Mucosa of gallbladder (tissue), 1 donor: ENCODE measurements around the gene SETBP1. TPM values are rescaled to one million over a fixed set of nuclear protein-coding genes. Genes with fewer than 3 reads are reported as not detected.

Experiments
- DNase-seq: peaks from one replicate; pipeline ENCODE4 v3.0.0-alpha.2; 2020; ENCODE audit warnings: low spot score
- total RNA-seq: library from RNA; stranded (reverse); gene quantifications from one replicate; pipeline ENCODE4 v1.2.1, GENCODE V29; 2021
- donor health status: DM: no; HTN: no; CAD: no.

SETBP1 gene
- total RNA-seq, 1 donor from 2014 or later, result 36.2 TPM

DNA sequence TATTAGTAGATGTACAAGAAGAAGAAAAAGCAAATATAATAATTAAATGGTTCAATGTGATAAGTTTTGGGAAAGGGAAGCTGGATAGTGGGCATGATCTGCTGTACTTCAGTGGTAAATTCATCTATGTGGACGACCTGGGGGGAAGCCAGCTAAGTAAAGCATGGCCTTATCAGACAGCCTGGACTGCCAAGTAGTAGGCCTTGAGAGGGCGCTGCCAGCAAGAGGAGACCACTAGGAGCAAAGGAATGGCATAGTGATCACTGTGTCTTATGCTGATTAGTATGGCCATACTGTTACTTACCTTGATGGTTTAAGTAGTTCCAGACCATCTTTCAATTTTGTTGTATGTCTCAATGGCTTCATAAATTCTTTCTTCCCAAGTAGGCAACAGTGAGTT, 287.6 kb downstream of the SETBP1 start:
- no peak for DNase-seq

DNA sequence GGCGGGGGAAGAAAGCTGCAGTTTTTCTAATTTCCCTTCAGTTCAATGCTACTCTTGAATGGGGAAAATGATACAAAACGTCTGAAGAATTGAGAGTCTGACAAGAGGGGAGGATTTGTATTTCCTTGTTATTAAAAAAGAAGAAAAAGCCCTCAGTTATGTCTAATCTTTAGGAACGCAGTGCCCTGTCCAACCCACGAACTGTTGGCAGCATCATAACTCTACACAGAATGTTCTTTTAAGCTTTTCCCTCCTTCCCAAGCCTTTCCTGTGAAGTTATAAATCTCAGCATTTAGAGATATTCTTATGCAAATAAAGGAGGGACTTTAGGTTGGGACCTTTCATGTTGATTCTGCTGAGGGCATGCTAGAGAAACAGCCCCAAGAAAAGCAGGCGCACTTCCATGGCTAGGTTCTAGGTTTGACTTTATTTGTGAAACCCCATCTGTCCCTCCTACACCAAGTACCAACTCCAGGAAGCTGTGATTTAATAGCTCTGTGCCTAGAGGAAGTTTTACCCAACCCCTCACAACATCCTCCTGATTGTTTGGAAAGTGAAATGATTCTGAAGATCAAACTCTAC, 288.6 kb downstream of the SETBP1 start:
- DNase-seq, result no peak

DNA sequence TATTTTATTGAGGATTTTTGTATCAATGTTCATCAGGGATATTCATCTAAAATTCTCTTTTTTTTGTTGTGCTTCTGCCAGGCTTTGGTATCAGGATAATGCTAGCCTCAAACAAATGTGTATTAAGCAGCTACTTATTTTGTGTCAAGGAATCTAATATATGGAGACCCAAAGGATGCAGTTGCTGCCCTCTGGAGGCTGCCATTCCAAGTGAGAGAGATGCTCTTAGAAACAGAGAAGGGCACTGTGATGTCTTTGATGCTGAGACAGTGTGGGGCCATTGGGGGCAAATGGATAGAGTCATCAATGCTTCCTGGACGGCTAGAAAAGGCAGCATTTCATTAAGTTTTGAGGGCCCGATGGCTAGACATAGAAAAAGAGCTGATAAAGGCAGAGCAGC, 292.6 kb downstream of the SETBP1 start:
- no peak for DNase-seq

DNA sequence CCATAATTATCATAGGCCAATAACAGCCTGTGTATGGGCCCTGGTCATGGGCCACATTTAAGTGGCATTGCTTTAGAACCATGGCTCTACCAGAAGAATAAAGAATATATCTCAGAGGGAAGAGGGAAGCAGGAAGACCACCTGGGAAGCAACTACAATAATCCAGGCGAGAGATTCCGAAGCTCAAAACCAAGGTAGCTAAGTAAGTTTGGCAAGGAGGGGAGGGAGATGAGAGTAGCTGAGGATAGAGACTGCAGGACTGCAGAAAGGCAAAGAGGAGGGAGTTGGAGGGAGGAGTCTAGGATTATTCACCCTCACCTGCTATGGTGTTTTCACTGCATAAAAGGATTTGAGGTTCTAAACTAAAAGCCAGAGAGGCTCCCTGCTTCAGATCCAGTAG, 293.5 kb downstream of the SETBP1 start:
- no peak for DNase-seq

DNA sequence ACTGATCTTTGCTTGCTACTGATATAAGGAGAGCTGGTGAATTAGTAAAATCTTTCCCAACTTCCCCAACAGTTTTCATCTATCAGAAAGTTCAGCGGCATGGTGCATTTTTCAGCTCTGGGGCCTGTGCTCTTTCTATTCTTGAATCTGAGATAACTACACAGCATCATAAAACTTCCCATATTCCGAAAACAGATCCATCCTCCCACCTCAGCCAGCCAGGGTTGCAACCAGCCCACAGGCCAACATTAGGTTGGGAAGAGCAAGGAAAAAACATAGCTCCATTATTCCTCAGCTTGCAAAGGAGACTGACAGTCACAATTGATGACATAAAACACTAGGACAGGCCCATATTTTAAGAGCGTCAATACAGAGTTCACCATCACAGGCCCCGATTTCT, 297.2 kb downstream of the SETBP1 start:
- no peak for DNase-seq

DNA sequence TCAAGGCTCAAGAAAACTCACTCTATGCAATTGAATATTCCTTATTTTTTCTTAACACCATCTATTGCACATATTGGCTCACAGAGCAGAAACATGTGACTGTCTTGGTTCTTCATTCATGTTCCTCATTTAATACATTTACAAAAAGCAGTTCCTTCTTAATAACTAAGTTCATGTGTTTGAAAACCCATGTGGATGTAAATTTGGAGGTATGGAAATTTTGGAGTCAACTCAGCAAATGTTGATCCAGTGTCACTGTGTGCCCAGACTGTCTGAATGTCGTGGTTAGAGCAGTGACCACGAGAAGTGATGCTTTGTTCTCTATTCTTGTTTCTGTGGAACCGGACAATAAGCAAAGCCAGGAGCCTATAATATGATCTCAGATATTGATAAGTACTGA, 299.1 kb downstream of the SETBP1 start:
- no peak for DNase-seq

DNA sequence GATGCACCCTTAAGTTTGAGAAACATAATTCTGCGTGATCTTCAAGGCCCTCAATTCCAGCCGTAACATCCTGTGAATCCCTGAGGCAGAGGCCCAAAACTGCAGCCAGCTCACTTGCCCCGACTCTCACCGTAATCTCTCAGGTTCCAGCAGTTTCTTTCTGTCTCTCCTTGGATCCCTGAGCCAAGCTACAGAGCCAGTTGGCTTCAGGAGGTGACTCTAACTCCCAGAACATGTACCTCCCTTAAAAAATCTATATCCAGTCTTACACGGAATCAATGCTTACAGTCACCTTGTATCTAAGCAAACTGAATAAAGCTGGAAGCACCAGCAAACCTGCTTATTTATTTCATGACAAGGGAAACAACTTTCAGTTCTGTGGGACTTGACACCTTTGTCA, 300.4 kb downstream of the SETBP1 start:
- no peak for DNase-seq

DNA sequence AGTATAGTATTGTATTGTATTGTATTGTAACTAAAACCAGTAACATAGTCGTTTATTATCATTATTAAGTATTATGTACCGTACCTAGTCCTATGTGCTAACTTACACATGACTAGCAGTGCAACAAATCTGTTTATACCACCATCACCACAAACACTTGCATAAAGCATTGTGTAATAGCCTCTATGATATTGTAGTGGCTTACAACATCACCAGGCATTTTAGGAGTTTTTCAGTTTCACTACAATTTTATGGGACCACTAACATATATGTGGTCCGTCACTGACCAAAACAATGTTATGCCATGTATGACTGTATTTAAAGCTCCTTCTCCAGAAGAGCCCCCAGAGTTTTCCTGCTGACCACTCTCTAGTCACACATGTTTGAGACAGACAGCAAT, 306.2 kb downstream of the SETBP1 start:
- no peak for DNase-seq

DNA sequence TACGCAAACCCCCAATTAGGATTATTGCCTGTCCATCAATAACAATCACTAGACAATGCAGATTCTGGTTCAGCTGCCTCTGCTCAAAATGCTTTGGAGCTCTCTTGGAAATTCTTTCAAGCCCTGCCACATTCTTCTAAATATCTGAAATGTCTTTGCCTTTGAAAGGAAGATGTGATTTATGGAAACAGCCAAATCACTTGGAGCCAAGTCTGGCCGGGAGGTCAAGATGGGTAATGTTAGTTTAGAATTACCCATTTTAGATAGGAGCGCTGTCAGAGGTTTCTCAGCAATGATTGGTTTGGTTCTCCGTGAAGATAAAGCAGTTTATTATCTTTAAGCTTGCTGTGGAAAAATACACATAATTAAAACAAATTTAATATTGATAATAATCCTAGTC, 306.7 kb downstream of the SETBP1 start:
- DNase-seq, result no peak

DNA sequence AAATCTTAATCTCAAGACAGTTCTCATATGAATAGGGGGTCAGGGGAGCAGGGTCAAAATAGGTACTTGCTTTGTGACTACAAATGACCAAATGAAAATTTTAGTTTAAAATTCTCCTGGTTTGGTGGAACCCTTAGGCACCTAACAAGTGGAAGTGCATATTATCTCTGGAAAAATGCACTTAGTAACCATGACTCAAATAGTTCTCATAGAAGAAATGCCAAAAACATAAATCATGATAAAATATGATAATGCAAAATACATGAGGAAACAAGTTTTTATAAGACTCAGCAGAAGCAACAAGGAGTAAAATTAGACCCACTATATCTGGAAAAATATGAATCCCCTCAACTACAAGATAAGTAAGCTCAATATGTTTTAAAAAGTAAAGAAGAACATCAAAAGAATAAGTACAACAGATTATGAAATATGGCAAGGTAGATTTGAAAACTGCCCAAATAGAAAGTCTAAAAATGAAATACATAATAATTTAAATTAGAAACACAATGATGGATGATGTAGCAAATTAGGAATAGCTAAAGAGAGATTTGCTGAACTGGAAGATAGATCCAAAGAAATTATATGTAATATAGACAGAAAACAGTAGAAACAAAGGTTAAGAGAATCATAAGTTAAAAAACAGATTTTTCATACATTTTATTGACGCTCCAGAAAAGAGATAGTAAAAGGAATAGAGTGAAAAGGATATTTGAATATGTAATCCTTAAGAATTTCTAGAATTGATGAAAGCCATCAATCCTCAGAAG, 308.3 kb downstream of the SETBP1 start:
- DNase-seq, result no peak

DNA sequence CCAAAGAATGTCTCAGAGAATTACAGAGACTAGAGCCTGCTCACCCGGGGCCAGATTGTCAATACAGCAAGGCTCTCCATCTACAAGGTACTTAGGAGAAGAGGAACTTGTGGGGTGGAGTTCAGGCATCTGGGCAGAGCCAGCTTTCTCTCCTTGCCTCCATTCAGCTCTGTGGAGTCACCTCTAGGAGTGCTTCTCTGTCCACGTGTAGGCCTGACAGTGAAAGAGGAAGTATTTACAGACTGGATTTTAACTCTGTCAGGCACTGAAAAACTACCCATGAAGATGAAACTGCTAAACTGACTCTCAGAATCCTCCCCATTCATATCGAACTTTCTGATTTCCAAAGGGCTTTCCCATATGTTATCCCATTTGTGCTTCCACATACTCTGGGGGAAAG, 315.6 kb downstream of the SETBP1 start:
- DNase-seq, result no peak

DNA sequence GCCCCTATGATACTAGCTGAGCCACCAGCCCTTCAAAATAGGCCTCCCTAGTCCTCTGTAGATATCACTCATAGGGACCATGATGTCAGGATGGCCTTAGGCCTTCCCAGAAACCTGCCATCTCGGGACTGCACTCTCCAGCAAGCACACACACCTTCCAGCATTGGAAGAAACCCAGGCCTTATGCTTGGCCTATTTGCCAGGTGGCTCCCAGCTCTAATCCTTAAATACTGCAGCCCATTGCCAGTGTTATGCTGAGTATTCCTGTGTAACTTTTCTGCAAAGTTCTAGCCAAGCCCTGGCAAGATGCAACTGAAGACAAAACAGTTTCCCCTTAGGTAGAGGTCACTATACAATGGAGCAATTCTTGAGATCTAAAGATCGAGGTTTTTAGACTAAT, 316.5 kb downstream of the SETBP1 start:
- DNase-seq, result no peak

DNA sequence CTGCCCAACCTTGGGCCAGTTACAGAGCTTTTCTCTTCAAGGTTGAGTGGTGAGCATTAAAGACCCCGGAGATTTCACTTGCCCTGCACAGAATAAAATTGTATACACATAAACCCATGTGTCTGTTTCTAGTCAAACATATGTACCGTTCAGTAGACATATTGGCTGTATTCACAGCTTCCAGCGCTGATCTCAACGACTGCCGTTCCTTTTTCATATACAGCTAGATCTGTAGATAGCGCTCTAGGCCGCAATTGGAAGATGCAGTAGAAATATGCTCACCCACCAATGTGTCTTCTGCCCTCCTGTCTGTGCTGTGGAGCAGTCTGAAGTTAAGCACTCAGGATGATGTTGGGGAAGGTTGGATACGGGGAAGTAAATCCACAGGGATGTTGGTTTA, 317.7 kb downstream of the SETBP1 start:
- DNase-seq, result no peak

DNA sequence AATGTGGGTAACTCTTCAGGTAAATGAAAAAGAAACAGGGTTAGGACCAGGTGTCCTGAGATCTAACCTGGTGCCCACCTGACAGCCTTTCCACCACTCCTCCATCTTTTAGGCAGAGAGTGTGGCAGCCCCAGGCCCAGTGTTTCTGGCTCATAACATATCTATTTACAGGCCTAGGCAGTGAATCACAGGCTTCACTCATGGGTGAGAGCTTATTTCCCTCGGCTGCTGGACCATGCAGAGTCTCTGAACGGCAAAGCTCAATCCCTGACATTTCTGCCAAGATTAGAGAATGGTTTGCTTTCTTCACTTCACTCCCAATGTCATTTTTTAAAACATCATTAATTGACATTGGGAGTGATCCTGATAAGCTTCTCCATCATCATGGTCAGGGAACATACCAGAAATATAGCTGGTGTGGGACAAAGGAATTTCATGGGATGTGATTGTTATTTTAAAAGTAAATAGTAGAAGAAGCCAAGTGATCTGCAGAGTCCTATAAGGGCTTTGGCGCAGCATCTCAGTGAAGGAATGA, 323.9 kb downstream of the SETBP1 start:
- no peak for DNase-seq

DNA sequence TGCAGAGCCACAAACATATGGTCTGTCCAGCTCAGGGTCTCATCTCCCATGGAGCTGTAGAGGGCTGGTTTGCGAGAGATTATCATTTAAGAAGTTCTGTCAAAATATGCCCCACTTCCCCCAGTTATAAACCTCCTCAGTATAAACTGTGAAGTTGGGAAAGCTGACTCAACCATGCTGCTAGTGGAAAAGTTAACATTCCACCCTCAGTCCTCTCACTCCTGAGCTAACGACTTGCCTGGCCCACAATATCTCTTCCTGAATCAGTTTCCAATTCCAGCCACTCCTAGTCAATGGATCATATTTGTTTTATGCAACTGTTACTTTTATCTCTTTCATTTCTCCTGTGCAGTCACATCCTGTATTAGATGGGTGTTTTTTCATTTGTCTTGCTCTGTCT, 326.2 kb downstream of the SETBP1 start:
- DNase-seq, result no peak

DNA sequence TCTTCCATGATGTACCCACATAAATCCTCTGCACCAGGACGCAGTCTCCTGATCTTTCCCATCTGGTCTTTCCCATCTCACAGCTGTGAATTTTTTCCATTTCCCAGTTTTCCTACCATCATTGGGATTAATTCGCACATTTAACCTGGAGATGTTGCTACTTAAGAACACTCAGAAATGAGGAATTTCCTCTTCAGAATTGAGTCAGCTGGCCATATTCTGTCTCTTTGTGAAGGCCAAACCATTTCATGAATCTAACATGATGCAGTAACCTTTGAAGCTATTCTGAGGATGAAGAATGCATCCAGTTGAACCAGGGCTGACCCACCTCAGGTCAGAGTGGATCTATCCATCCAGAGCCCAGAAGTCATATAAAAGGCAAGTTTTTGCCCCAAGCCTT, 326.8 kb downstream of the SETBP1 start:
- DNase-seq, result no peak

DNA sequence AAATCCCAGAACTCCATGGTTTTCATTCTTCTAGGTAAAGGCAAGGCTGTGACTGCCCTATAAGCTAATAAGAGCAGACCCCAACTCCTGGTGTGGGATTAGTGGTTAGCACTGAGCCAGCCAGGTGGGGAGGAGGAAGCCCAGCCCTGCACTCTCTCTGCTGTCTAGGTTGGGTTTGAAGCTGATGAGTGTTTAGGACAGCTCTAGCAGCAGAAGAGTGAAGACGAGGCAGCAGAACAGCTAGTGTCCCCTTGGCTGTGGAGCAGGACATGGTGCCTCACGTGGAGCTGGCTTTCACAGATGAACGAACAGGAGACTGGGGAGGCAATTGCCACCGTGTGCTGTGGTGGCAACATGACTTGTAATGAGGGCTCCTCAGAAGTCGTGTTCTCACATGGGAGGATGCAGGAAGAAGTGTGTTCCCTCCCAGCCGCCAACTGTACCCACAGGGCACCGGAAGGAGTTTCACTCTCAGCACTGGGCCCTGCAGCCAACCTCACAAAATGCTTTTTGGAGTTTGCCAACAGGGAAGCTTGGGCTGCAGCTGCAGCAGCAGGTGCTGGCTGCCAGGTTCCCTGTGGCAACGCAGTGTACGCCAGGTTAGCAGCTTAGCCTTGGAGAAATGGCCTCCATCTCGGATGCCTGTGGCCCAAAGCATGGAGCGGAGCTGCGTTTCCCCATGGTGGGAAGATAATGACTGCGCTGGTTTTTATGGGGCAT, 328.2 kb downstream of the SETBP1 start:
- DNase-seq, result no peak

DNA sequence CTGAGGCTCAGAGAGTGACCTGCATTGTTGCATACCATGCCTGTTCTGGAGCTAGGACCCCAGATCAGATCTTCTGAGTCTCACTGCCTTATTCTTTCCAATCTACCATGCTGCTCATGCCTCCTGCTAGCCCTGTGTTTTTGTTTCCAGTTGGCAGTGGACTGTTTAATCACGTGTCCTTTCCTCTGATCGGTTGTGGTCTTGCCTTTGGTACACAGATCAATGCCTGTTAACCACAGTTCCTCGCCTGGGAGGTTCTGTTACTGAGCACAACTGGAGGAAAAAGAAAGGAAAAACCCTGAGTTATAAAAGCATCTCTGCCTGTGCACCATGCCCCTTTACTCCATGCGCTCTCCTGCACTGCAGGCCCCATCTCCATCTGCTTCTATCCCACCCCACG, 329.1 kb downstream of the SETBP1 start:
- DNase-seq, result peak; percentile 65

DNA sequence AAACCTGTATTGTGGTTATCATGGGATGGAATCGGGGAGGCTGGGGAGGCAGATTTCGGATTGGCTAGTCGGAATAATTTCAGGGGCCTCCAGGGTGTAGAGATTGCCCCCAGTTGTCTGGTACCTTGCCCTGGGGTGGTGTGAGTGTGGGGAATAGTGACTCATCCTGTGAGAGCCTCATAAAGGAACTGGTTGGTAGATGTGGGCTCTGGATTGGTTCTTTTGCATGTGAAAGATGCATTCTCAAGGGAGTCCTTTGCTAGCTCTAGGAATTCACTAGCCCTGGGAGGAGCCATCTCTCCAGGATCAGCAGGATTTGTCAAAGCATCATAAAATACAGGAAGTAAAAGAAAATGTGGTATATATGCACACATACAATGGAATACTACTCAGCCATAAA, 331.6 kb downstream of the SETBP1 start:
- no peak for DNase-seq

DNA sequence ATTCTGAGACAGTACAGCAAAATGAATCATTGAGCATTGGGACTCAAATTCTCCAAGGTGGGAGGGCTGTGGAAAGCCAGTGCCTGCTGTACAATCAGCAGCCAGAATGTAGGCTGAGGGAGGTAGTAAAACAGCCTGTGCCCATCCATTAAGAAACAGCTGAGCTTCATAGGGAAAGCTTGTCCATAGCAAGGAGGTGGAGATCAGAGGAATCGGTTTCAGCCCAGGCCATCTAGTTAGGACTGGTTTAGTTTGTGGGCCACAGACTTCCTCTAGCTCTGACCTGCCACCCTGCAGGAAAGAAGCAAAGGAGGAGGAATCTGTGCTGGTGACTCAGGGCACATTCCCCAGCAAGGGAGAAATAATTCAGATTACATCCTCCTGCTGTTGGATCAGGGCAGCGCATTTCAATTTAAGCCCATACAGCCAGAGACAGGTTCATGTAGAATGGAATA, 333.4 kb downstream of the SETBP1 start:
- peak; percentile 62 for DNase-seq

DNA sequence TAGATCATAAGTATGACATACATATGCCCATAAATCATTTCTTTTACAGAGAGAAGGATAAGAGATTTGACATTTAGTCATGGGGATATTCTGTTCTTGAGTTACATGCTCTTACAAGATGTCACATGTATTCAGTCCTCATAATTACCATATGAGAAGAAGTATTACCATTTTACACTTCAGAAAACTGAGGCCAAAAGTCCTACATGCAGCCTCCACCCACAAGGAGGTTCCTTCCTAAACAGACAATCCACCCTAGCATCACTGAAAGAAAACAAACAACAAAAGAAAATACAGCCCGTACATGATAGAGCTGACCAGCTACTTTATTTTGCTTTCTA, 335.1 kb downstream of the SETBP1 start:
- DNase-seq, result no peak

DNA sequence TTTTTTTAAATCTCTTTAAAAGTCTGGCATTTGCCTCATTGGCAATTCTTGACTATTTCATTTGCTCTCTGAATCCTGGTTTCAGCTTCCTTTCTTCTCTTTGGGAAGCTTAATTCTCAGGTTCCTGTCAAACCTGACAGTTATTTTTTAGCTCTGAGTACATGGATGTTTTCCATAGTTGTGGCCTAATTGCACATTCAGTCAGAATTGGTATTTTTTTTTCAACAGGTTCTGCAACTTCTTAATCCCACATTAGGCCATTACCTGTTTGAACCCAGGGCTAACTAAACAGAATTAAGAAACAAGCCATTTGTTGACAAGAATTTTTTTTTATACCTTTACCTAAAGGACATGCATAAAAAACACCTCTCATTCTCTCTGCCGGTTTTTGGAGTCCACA, 338.8 kb downstream of the SETBP1 start:
- no peak for DNase-seq

DNA sequence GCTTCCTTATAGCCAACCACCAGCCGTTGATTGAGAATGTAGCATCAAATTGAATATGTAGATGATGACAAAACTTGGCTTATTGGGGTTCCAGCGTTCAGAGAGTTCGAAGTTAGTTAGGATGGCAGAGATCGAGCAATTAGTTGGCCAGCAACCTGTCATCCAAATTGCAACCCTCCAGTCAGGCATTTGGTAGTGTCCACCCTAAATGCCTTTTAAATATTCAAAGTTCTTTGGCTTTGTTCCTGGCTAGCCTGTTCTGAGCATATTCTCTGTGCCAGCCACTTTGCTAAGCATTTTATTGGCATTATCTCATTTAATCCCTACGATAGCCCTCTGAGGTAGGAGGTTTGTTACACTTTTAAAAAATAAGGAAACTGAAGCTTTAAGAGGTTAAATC, 342.8 kb downstream of the SETBP1 start:
- DNase-seq, result no peak
